ENCODE data around the gene ACOT7. TPM values are rescaled to one million over a fixed set of nuclear protein-coding genes. Genes with fewer than 3 reads are reported as not detected.
A peak's percentile ranks its signal among the peaks of the same experiment; 100 is the strongest.
"Not testable (repeated sequence)": the region's sequence is repeated elsewhere in the genome, so short reads cannot be mapped to it uniquely, and the experiment has no call there.

ACOT7 gene
- 102 and 113 TPM in 2 replicates for total RNA-seq (2014; rRNA removed; shearing (Covaris generic))

GRCh38 chr1:6393400-6394187, at the start of gene ACOT7:
Gene ACOT7 (minus strand): TSS chr1:6393767. CDS start chr1:6393399, 368 bp downstream.
- DNase-seq (ENCODE audit: low read depth), result peak; percentile 87

GRCh38 chr1:6441586-6441985, 48.0 kb upstream of the ACOT7 start:
- no peak for DNase-seq (ENCODE audit: low read depth)

GRCh38 chr1:6440198-6441126, 46.9 kb upstream of the ACOT7 start:
- DNase-seq (ENCODE audit: low read depth), result peak; percentile 55

GRCh38 chr1:6438047-6438525, 44.5 kb upstream of the ACOT7 start:
- DNase-seq (ENCODE audit: low read depth), result peak; percentile 64

- peak; percentile 72 for DNase-seq (ENCODE audit: low read depth)
Measured at GRCh38 chr1:6437012-6437700, 43.6 kb upstream of the ACOT7 start.

- DNase-seq (ENCODE audit: low read depth), result not testable (repeated sequence)
Measured at GRCh38 chr1:6436277-6436676, 42.7 kb upstream of the ACOT7 start.

- DNase-seq (ENCODE audit: low read depth), result no peak
Measured at GRCh38 chr1:6435547-6435946, 42.0 kb upstream of the ACOT7 start.

- DNase-seq (ENCODE audit: low read depth), result no peak
Measured at GRCh38 chr1:6435129-6435528, 41.6 kb upstream of the ACOT7 start.

GRCh38 chr1:6434186-6434585, 40.6 kb upstream of the ACOT7 start:
- DNase-seq (ENCODE audit: low read depth), result no peak

GRCh38 chr1:6431645-6432579, 38.3 kb upstream of the ACOT7 start:
- DNase-seq (ENCODE audit: low read depth), result not testable (repeated sequence)

- DNase-seq (ENCODE audit: low read depth), result not testable (repeated sequence)
Measured at GRCh38 chr1:6429660-6430411, 36.3 kb upstream of the ACOT7 start.

GRCh38 chr1:6428453-6428852, 34.9 kb upstream of the ACOT7 start:
- not testable (repeated sequence) for DNase-seq (ENCODE audit: low read depth)

- DNase-seq (ENCODE audit: low read depth), result peak; percentile 29
Measured at GRCh38 chr1:6427441-6428390, 34.1 kb upstream of the ACOT7 start.

- DNase-seq (ENCODE audit: low read depth), result no peak
Measured at GRCh38 chr1:6426972-6427350, 33.4 kb upstream of the ACOT7 start.

GRCh38 chr1:6426277-6426971, 32.9 kb upstream of the ACOT7 start:
- no peak for DNase-seq (ENCODE audit: low read depth)

GRCh38 chr1:6425658-6426057, 32.1 kb upstream of the ACOT7 start:
- no peak for DNase-seq (ENCODE audit: low read depth)

GRCh38 chr1:6424619-6425593, 31.3 kb upstream of the ACOT7 start, which contains the start of gene ESPN:
Gene ESPN (plus strand): TSS chr1:6424776. CDS start chr1:6424956, 180 bp downstream.
- no peak for DNase-seq (ENCODE audit: low read depth)
